ENCODE data around the gene RAB4B.
"Not testable (repeated sequence)": the region's sequence is repeated elsewhere in the genome, so short reads cannot be mapped to it uniquely, and the experiment has no call there.

The RAB4B gene

DNA sequence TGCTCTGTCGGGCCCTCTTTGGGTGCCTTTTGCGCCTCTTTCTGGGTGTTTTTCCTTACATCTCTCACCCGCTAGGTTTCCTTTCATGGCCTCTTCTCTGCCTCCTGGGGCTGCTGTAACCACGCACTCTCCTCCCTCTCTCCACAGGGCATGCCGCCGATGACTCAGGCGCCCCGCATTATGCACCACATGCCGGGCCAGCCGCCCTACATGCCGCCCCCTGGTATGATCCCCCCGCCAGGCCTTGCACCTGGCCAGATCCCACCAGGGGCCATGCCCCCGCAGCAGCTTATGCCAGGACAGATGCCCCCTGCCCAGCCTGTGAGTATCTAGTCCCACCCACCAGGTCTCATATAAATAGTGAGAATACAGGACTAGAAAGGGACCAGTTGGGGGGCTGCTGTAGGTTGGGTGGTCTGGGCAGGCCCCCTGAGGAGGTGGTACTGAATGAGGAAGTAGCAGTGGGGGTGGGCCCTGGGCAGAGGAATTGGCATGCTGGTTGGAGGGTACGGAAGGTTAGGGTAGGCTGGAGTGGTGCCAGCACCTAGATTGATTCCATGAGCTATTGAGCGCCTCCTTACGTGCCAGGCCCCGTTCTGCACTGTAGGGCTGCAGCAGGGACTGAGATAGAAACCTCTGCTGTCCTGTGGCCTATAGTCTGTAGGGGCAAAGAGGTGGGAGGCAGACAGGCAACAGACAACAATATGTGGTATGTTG lies 15.1 kb upstream of the RAB4B start:
- Mint-ChIP-seq H3K27ac (peak overlapping the region; percentile 95), H3K36me3 (ENCODE audit: low read depth) (peaks cover 86% of the 10 kb centered on the region), H3K4me1 (ENCODE audit: low read depth) (peaks cover 72% of the 10 kb centered on the region), H3K27me3 (no peaks in the 10 kb centered on the region), H3K4me3 (peak overlapping the region; percentile 51), H3K9me3 (no peaks in the 10 kb centered on the region)

DNA sequence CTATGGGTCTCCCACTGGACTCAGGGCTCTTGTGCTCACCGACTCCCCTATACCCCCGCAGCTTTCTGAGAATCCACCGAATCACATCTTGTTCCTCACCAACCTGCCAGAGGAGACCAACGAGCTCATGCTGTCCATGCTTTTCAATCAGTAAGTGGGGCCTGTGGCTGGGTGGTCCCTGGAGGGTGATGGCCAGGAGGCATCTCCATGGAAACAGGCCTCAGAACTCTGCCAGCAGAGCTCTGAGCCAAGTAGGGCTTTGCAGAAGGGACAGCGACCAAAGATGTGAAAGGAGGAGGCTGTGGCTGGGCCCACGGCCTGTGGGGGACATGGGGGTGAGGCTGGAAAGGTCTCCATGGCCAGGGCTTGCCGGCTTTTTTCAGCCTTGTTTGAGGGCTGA lies 14.5 kb upstream of the RAB4B start:
- H3K9me3 Mint-ChIP-seq = no peaks in the 10 kb centered on the region
- peaks cover 81% of the 10 kb centered on the region for H3K36me3 Mint-ChIP-seq (ENCODE audit: low read depth)
- peak overlapping the region; percentile 44 for H3K4me3 Mint-ChIP-seq
- peaks cover 68% of the 10 kb centered on the region for H3K4me1 Mint-ChIP-seq (ENCODE audit: low read depth)
- peak overlapping the region; percentile 95 for H3K27ac Mint-ChIP-seq
- H3K27me3 Mint-ChIP-seq = no peaks in the 10 kb centered on the region

DNA sequence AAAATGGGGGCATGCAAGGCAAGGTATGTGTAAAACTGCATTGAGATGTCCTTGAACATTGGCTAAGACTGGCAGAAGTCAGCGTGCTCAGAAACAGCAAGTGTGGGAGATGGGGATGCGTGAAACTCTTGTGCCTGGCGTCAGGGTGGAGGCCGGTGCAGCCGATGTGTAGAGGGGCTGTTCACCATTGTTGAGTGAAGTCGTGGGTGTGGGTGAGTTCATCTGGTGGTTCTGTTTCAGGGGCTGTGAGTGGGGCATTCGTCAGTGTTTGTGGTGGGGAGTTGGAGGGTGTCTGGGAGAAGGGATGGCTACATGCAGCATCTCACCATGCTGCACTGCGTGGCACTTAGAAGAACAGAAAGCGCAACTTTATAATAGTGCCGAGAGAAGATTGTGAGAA lies 14.1 kb upstream of the RAB4B start:
- H3K36me3 Mint-ChIP-seq (ENCODE audit: low read depth) = peaks cover 83% of the 10 kb centered on the region
- peaks cover 70% of the 10 kb centered on the region for H3K4me1 Mint-ChIP-seq (ENCODE audit: low read depth)
- peak overlapping the region; percentile 95 for H3K27ac Mint-ChIP-seq
- H3K27me3 Mint-ChIP-seq = no peaks in the 10 kb centered on the region
- no peaks in the 10 kb centered on the region for H3K9me3 Mint-ChIP-seq
- peak overlapping the region; percentile 71 for H3K4me3 Mint-ChIP-seq

DNA sequence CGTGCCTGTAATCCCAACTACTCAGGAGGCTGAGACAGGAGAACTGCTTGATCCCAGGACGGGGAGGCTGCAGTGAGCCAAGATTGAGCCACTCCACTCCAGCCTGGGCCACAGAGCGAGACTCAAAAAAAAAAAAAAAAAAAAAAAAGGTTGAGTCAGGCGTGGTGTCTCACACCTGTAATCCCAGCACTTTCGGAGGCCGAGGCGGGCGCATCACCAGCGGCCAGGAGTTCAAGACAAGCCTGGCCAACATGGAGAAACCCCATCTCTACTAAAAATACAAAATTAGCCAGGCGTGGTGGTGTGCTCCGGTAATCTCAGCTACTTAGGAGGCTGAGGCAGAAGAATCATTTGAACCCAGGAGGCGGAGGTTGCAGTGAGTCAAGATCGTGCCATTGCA lies 11.7 kb upstream of the RAB4B start:
- H3K36me3 Mint-ChIP-seq (ENCODE audit: low read depth) = peaks cover 69% of the 10 kb centered on the region
- not testable (repeated sequence) for H3K4me3 Mint-ChIP-seq, H3K9me3 Mint-ChIP-seq, H3K27me3 Mint-ChIP-seq, H3K27ac Mint-ChIP-seq
- H3K4me1 Mint-ChIP-seq (ENCODE audit: low read depth) = peaks cover 62% of the 10 kb centered on the region

DNA sequence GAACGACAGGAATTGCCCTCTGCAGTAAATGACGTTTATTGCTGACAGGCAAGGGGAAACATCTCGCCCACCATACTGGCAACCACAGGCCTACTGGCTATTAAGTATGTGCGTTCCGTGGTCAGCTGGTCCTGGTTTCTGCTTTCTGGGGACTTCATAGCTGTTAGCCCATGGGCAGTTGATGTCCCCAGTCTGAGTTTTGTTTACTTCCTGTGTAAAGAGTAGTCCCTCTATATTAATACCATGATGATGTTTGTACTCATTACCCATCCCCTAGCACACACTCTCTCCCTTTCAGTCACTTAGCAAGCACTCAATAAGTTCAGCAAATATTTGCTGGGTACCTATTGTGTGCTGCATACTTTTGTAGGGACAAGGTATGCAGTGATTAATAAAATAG lies 9.2 kb upstream of the RAB4B start:
- Mint-ChIP-seq H3K4me3 (no peak overlapping the region), H3K27me3 (no peaks in the 10 kb centered on the region), H3K9me3 (no peaks in the 10 kb centered on the region), H3K4me1 (ENCODE audit: low read depth) (peaks cover 38% of the 10 kb centered on the region), H3K27ac (no peak overlapping the region), H3K36me3 (ENCODE audit: low read depth) (peaks cover 45% of the 10 kb centered on the region)

DNA sequence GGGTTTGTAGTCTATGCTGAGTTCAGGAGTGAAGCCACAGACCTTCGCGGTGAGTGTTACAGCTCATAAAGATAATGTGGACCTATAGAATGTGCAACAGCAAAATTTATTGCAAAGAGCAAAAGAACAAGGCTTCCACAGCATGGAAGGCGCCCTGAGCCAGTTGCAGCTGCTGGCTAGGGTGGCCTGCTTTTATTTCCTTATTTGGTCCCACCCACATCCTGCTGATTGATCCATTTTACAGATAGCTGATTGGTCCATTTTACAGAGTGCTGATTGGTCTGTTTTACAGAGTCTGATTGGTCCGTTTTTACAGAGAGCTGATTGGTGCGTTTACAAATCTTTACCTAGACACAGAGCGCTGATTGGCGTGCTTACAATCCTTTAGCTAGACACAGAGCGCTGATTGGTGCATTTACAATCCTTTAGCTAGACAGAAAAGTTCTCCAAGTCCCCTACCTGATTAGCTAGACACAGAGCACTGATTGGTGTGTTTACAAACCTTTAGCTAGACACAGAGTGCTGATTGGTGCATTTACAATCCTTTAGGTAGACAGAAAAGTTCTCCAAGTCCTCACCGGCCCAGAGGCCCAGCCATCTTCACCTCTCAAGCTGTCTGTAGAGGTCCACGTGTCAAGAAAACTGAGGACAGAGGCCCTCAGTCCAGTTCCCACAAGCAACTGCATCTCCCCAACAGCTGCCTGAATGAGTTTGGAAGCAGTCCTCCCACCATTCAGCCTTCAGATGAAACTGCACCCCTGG lies 6.8 kb upstream of the RAB4B start:
- H3K36me3 Mint-ChIP-seq (ENCODE audit: low read depth) = peaks cover 22% of the 10 kb centered on the region
- H3K9me3 Mint-ChIP-seq, H3K4me3 Mint-ChIP-seq, H3K27ac Mint-ChIP-seq, H3K27me3 Mint-ChIP-seq: not testable (repeated sequence)
- peaks cover 36% of the 10 kb centered on the region for H3K4me1 Mint-ChIP-seq (ENCODE audit: low read depth)

DNA sequence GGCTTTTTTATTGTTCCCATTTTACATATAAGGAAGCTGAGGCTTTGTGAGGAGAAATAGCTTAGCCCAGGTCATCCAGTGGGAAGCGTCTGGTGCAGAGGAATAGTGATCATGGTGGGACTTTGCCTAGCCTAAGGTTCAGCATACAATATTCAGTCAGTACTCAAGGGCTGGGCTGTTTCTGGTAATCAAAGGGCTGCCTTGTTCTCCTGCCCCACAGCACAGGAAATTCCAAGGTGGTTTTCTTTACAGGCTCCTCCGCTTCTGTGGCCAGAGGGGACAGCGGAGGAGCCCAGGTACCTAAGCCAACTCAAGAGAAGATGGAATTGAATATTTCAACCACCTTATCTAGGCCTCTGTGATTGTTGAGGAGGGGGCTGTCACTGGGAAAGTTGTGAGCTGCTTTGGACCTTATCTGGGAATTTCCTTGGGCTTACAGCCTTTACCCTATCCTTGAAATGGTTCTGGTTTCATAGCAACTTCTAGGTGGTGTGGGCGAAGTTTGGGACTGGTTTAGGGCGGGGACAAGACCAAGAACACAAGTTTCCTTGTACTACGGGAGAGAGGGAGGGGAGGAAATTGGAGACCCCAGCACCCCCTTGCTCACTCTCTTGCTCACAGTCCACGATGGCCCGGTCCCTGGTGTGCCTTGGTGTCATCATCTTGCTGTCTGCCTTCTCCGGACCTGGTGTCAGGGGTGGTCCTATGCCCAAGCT lies 3.0 kb upstream of the RAB4B start, which contains the start of gene MIA:
TSS of gene MIA (plus strand) at position 606 of the 716 bp plus-strand sequence. CDS start at position 628, 22 bp downstream.
- no peak within 1 kb of the TSS for H3K4me3 Mint-ChIP-seq
- H3K27ac Mint-ChIP-seq = no peak within 1 kb of the TSS
- no peaks in the 10 kb centered on the region for H3K9me3 Mint-ChIP-seq
- H3K4me1 Mint-ChIP-seq (ENCODE audit: low read depth) = peaks cover 58% of the 10 kb centered on the region
- H3K36me3 Mint-ChIP-seq (ENCODE audit: low read depth) = peaks cover 10% of the 10 kb centered on the region
- H3K27me3 Mint-ChIP-seq = no peaks in the 10 kb centered on the region

DNA sequence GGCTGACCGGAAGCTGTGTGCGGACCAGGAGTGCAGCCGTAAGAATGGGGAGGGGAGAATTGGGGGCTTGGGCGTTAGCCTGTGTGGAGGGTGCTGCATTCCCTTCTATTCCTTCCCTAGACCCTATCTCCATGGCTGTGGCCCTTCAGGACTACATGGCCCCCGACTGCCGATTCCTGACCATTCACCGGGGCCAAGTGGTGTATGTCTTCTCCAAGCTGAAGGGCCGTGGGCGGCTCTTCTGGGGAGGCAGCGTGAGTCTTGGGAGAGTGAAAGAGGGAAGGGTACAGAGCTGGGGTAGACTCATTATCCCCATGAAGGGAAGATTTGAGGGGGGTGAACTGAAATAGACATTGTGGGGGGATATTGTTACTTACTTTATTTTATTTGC lies 2.4 kb upstream of the RAB4B start:
- H3K36me3 Mint-ChIP-seq (ENCODE audit: low read depth) = peaks cover 16% of the 10 kb centered on the region
- H3K27me3 Mint-ChIP-seq = no peaks in the 10 kb centered on the region
- H3K9me3 Mint-ChIP-seq = no peaks in the 10 kb centered on the region
- no peak overlapping the region for H3K27ac Mint-ChIP-seq
- H3K4me3 Mint-ChIP-seq = no peak overlapping the region
- H3K4me1 Mint-ChIP-seq (ENCODE audit: low read depth) = peaks cover 60% of the 10 kb centered on the region

DNA sequence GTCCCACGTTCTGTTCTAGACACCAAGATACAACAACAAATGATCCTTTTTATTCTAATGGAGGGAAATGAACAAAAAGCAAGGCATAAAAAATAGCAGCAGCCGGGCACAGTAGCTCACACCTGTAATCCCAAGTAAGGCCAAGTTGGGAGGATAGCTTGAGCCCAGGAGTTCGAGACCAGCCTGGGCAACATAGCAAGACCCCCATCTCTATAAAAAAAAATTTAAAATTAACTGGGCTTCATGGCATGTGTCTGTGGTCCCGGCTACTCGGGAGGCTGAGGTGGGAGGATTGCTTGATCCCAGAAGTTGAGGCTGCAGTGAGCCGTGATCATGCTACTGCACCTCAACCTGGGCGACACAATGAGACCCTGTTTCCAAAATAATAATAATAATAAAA lies 1.7 kb upstream of the RAB4B start:
- Mint-ChIP-seq H3K4me1 (ENCODE audit: low read depth) (peaks cover 62% of the 10 kb centered on the region), H3K9me3 (no peaks in the 10 kb centered on the region), H3K27ac (no peak overlapping the region), H3K36me3 (ENCODE audit: low read depth) (peaks cover 16% of the 10 kb centered on the region), H3K4me3 (no peak overlapping the region), H3K27me3 (no peaks in the 10 kb centered on the region)

DNA sequence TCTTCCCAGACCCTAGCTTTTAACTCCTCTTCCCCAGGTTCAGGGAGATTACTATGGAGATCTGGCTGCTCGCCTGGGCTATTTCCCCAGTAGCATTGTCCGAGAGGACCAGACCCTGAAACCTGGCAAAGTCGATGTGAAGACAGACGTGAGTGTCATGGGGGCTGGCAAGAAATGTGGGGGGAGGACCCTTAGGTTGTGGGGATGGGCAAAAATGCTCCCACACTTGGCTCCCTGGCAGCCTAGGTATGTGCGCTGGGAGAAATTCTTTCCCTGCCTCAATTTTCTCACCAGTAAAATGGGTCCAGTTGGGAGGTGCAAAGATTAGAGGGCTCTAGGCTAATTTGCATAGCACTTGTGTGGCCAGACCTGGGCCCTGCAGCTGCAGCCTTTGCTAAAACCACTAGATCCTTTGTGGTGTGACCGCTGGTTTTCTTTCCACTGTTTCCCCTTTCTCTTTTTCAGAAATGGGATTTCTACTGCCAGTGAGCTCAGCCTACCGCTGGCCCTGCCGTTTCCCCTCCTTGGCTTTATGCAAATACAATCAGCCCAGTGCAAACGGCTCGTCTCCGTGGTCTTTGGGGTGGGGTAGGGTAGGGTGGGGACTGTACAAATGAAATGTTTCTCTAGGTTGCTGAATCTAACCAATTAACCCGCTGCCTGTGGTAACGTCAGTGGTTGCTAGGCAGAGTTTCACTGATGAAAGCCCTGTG lies 959 bp upstream of the RAB4B start:
- Mint-ChIP-seq H3K27me3 (no peaks in the 10 kb centered on the region), H3K9me3 (no peaks in the 10 kb centered on the region), H3K36me3 (ENCODE audit: low read depth) (peaks cover 21% of the 10 kb centered on the region), H3K4me3 (peak overlapping the region; percentile 93), H3K4me1 (ENCODE audit: low read depth) (peaks cover 64% of the 10 kb centered on the region), H3K27ac (peak overlapping the region; percentile 98)

DNA sequence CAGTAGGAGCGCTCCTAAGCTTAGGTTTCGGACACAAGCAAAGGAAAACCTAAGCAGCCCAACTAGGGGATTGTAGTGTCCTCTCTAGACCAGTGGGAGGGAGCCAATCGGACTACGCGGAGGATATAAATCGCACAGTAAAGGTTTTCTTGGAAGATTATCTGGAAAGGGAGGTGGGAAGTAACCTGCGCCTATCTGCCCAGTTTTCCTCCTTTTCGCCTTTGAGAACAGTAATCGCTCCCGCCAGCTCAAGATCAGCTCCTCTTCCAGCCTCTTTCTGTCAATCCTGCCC lies 456 bp upstream of the RAB4B start:
- Mint-ChIP-seq H3K4me3 (peak overlapping the region; percentile 93), H3K27me3 (no peaks in the 10 kb centered on the region), H3K4me1 (ENCODE audit: low read depth) (peaks cover 67% of the 10 kb centered on the region), H3K9me3 (no peaks in the 10 kb centered on the region), H3K36me3 (ENCODE audit: low read depth) (peaks cover 24% of the 10 kb centered on the region), H3K27ac (peak overlapping the region; percentile 98)

DNA sequence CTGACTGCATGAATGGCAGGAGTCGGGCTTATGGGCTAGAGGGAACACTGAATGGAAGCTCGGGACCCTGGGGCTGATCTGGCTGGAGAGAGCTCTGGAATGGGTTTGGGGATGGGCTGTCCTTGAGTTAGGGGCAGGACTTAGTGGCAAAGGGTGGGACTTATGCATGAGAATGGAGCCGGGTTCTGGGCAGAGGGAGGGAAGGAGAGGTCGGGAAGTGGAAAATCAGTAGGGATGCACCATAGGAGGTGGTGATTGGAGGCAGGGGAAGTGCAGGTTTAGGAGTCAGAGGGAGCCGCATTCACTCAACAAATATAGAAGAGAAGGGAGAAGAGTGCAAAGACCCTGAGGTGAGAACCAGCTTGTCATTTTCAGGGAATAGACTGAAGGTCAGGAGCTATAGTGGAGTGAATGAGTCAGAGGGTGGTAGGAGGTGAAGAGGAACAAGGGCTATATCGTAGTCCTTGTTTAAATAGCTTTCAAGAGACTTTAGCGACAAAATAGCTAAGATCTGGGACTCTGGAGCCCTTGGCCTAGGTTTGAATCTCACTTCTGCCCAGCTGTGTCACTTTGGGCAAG lies 748 bp downstream of the RAB4B start:
- Mint-ChIP-seq H3K36me3 (ENCODE audit: low read depth) (peaks cover 29% of the 10 kb centered on the region), H3K27ac (peak overlapping the region; percentile 98), H3K4me1 (ENCODE audit: low read depth) (peaks cover 66% of the 10 kb centered on the region), H3K27me3 (no peaks in the 10 kb centered on the region), H3K9me3 (no peaks in the 10 kb centered on the region), H3K4me3 (peak overlapping the region; percentile 93)

DNA sequence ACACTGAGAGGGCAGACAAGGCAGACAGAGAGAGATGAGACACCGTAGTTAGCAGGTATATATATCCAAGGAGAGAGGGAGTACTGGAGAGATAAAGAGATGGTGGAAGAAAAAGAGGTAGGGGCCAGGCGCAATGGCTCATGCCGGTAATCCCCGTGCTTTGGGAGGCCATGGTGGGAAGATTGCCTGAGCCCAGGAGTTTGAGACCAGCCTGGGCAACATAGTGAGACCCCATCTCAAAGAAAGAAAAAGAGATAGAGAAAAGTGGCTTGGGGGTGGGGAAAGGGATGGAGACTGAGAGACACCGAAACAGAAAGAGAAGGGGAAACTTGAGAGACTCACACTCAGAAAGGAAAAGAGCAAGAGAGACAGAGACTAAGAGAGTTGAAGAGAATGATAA lies 2.5 kb downstream of the RAB4B start:
- Mint-ChIP-seq H3K4me3 (peak overlapping the region; percentile 93), H3K9me3 (no peaks in the 10 kb centered on the region), H3K36me3 (ENCODE audit: low read depth) (peaks cover 29% of the 10 kb centered on the region), H3K4me1 (ENCODE audit: low read depth) (peaks cover 55% of the 10 kb centered on the region), H3K27me3 (no peaks in the 10 kb centered on the region), H3K27ac (peak overlapping the region; percentile 98)

DNA sequence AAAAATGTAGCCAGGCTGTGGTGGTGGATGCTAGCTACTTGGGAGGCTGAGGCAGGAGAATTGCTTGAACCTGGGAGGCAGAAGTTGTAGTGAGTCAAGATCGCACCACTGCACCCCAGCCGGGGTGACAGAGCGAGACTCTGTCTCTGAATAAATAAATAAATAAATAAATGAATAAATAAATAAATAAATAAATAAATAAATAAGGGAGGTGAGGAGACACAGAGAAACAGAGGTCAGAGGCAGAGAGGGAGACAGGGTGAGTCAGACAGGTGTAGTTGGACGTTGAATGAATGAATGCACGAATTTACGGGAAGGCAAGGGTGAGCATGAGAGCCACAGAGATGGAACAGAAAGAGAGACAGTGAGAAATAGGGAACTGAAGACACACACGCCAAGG lies 3.1 kb downstream of the RAB4B start:
- Mint-ChIP-seq H3K27ac (no peak overlapping the region), H3K4me3 (no peak overlapping the region), H3K4me1 (ENCODE audit: low read depth) (peaks cover 51% of the 10 kb centered on the region), H3K9me3 (no peaks in the 10 kb centered on the region), H3K36me3 (ENCODE audit: low read depth) (peaks cover 29% of the 10 kb centered on the region), H3K27me3 (no peaks in the 10 kb centered on the region)

All from stimulated activated naive CD8-positive, alpha-beta T cell treated with anti-CD3 and anti-CD28 coated beads, Interleukin-15, Interleukin-2, amounts not matched to agents 100 ng/mL and 50 ng/mL, for 24 hours (primary cell).